H9 (cell line): ENCODE measurements around the gene CIB4. TPM values are rescaled to one million over a fixed set of nuclear protein-coding genes. Genes with fewer than 3 reads are reported as not detected.

Experiments used
- DNase-seq: peaks from one replicate; pipeline ENCODE4 v3.0.0-alpha.2; 2017
- H2AFZ ChIP-seq: one replicate; pipeline ENCODE4 v1.6.1; 2013; ENCODE audit warnings: mild to moderate bottlenecking, low read length, control low read depth, moderate library complexity
- H2AK5ac ChIP-seq: 2 replicates; pipeline ENCODE4 v1.6.1; 2013; ENCODE audit warnings: low read length, control low read depth, mixed read lengths; ENCODE audit not compliant: insufficient read length
- H2BK120ac ChIP-seq: one replicate; pipeline ENCODE4 v1.6.1; 2013; ENCODE audit warnings: low read depth, mild to moderate bottlenecking, low read length, control low read depth, inconsistent platforms; ENCODE audit not compliant: poor library complexity, severe bottlenecking
- H2BK12ac ChIP-seq: 2 replicates; pipeline ENCODE4 v1.6.1; 2013; ENCODE audit warnings: low read length, control low read depth, mixed read lengths, low read depth; ENCODE audit not compliant: insufficient read length
- H2BK15ac ChIP-seq: 2 replicates; pipeline ENCODE4 v1.6.1; 2013; ENCODE audit warnings: low read depth, low read length, control low read depth
- H2BK20ac ChIP-seq: one replicate; pipeline ENCODE4 v1.6.1; 2013; ENCODE audit warnings: low read depth, mild to moderate bottlenecking, low read length, control low read depth, inconsistent platforms; ENCODE audit not compliant: poor library complexity, severe bottlenecking
- H2BK5ac ChIP-seq: 2 replicates; pipeline ENCODE4 v1.6.1; 2013; ENCODE audit warnings: low read length, control low read depth, mixed read lengths; ENCODE audit not compliant: insufficient read length
- H3K14ac ChIP-seq: 2 replicates; pipeline ENCODE4 v1.6.1; 2013; ENCODE audit warnings: low read length, control low read depth; ENCODE audit not compliant: insufficient read depth
- H3K18ac ChIP-seq: 2 replicates; pipeline ENCODE4 v1.6.1; 2013; ENCODE audit warnings: low read depth, mild to moderate bottlenecking, mixed read lengths, low read length, control low read depth; ENCODE audit not compliant: insufficient read length
- H3K23ac ChIP-seq: 2 replicates; pipeline ENCODE4 v1.6.1; 2013; ENCODE audit warnings: low read length, control low read depth, mixed read lengths, low read depth; ENCODE audit not compliant: insufficient read length
- H3K23me2 ChIP-seq: 2 replicates; pipeline ENCODE4 v1.6.1; 2013; ENCODE audit warnings: low read depth, mild to moderate bottlenecking, mixed read lengths, low read length, control low read depth; ENCODE audit not compliant: insufficient read length, poor library complexity, severe bottlenecking
- H3K27ac ChIP-seq: 2 replicates; pipeline ENCODE4 v1.5.1; 2013; ENCODE audit warnings: low read length, control low read depth, mixed read lengths, low read depth; ENCODE audit not compliant: insufficient read length
- H3K27me3 ChIP-seq: 2 replicates; pipeline ENCODE4 v1.6.1; 2013; ENCODE audit warnings: low read length, control low read depth, inconsistent platforms; ENCODE audit not compliant: insufficient read depth
- H3K4ac ChIP-seq: 2 replicates; pipeline ENCODE4 v1.6.1; 2013; ENCODE audit warnings: low read depth, mild to moderate bottlenecking, control low read depth, inconsistent platforms, low read length, moderate library complexity
- H3K4me1 ChIP-seq: 2 replicates; pipeline ENCODE4 v1.6.1; 2013; ENCODE audit warnings: low read length, control low read depth, inconsistent platforms; ENCODE audit not compliant: insufficient read depth
- H3K4me2 ChIP-seq: 2 replicates; pipeline ENCODE4 v1.6.1; 2013; ENCODE audit warnings: low read length, control low read depth, mixed read lengths; ENCODE audit not compliant: insufficient read length, insufficient read depth
- H3K56ac ChIP-seq: 2 replicates; pipeline ENCODE4 v1.6.1; 2013; ENCODE audit warnings: low read depth, mild to moderate bottlenecking, mixed read lengths, low read length, control low read depth; ENCODE audit not compliant: insufficient read length
- H3K79me1 ChIP-seq: 2 replicates; pipeline ENCODE4 v1.6.1; 2013; ENCODE audit warnings: low read depth, mild to moderate bottlenecking, moderate library complexity, low read length, control low read depth, inconsistent platforms; ENCODE audit not compliant: insufficient read depth, poor library complexity, severe bottlenecking
- H3K79me2 ChIP-seq: 2 replicates; pipeline ENCODE4 v1.6.1; 2013; ENCODE audit warnings: low read length, control low read depth, inconsistent platforms; ENCODE audit not compliant: insufficient read depth
- H3K9ac ChIP-seq: 2 replicates; pipeline ENCODE4 v1.6.1; 2013; ENCODE audit warnings: low read length, control low read depth, mixed read lengths; ENCODE audit not compliant: insufficient read length; ENCODE audit errors: extremely low read depth
- H3K9me3 ChIP-seq: one replicate; pipeline ENCODE4 v1.6.1; 2013; ENCODE audit warnings: low read depth, low read length, inconsistent platforms; ENCODE audit not compliant: control insufficient read depth
- H3T11ph ChIP-seq: one replicate; pipeline ENCODE4 v1.6.1; 2013; ENCODE audit warnings: mild to moderate bottlenecking, low read length, control low read depth, inconsistent platforms
- H4K20me1 ChIP-seq: one replicate; pipeline ENCODE4 v1.6.1; 2013; ENCODE audit not compliant: control insufficient read depth, insufficient read length, insufficient read depth
- H4K5ac ChIP-seq: 2 replicates; pipeline ENCODE4 v1.6.1; 2013; ENCODE audit warnings: low read depth, mild to moderate bottlenecking, mixed read lengths, low read length, control low read depth; ENCODE audit not compliant: insufficient read length
- H4K8ac ChIP-seq: replicated peaks from 2 replicates; pipeline ENCODE4 v1.6.1; 2013; ENCODE audit warnings: low read length, control low read depth, mixed read lengths, low read depth; ENCODE audit not compliant: insufficient read length
- H4K91ac ChIP-seq: 2 replicates; pipeline ENCODE4 v1.6.1; 2013; ENCODE audit warnings: low read depth, mild to moderate bottlenecking, moderate library complexity, mixed read lengths, low read length, control low read depth; ENCODE audit not compliant: insufficient read length
- H3K27ac Mint-ChIP-seq, 3 experiments: 2 replicates in 2 of 3; 3 replicates in 1 of 3; pipeline ENCODE4 v1.8.0; 2020 to 2021; ENCODE audit warnings: mixed read lengths in 3 of 3, mild to moderate bottlenecking in 1 of 3, moderate library complexity in 1 of 3
- H3K27me3 Mint-ChIP-seq: 2 replicates; pipeline ENCODE4 v1.8.0; 2021; ENCODE audit warnings: low read depth, mild to moderate bottlenecking, moderate library complexity, mixed read lengths
- H3K36me3 Mint-ChIP-seq, 3 experiments: 2 replicates in 2 of 3; 3 replicates in 1 of 3; pipeline ENCODE4 v1.8.0; 2020 to 2021; ENCODE audit warnings: low read depth in 3 of 3, mixed read lengths in 3 of 3; ENCODE audit not compliant: insufficient read depth in 1 of 3
- H3K4me1 Mint-ChIP-seq, 2 experiments: 2 replicates each; pipeline ENCODE4 v1.8.0; 2020; ENCODE audit warnings: mixed read lengths in 2 of 2
- H3K4me3 Mint-ChIP-seq, 2 experiments: 2 replicates in 1 of 2; 3 replicates in 1 of 2; pipeline ENCODE4 v1.8.0; 2020 to 2021; ENCODE audit warnings: mild to moderate bottlenecking in 2 of 2, mixed read lengths in 2 of 2, moderate library complexity in 1 of 2
- H3K9me3 Mint-ChIP-seq, 2 experiments: 2 replicates in 1 of 2; 3 replicates in 1 of 2; pipeline ENCODE4 v1.8.0; 2020; ENCODE audit warnings: mild to moderate bottlenecking in 2 of 2, mixed read lengths in 2 of 2, moderate library complexity in 1 of 2
- CTCF ChIP-seq: fragments of 200-600 bp; sonication (generic); conservative IDR thresholded peaks from 3 replicates; pipeline ENCODE4 v1.8.0; 2021; ENCODE audit warnings: antibody characterized with exemption, mild to moderate bottlenecking
- WGBS: extraction: QIAGEN DNeasy Blood & Tissue Kit; methylation state at CpG from one replicate; pipeline ENCODE4 v1.1.7; 2013; ENCODE audit warnings: missing lambda C conversion rate, low lambda C conversion rate, mixed read lengths; ENCODE audit not compliant: insufficient read length; ENCODE audit errors: extremely low coverage; 5-methylcytosine and 5-hydroxymethylcytosine counted together
- total RNA-seq: library from RNA; stranded (reverse); gene quantifications from 2 replicates; pipeline ENCODE4 v1.2.1, GENCODE V29; 2021

The CIB4 gene
- total RNA-seq, 1 experiment from 2014 or later: not detected

- no peak overlapping the region for H3K4ac ChIP-seq
- H3K27me3 ChIP-seq: no peaks in the 10 kb centered on the region
- H3K9me3 ChIP-seq: no peaks in the 10 kb centered on the region
- no peak overlapping the region for H4K5ac ChIP-seq
- Mint-ChIP-seq H3K27ac (no peak overlapping the region), H3K4me3 (no peak overlapping the region), H3K27me3 (peaks cover 10% of the 10 kb centered on the region), H3K36me3 (no peaks in the 10 kb centered on the region), H3K9me3 (no peaks in the 10 kb centered on the region), H3K4me1 (peaks cover 8 to 10% of the 10 kb centered on the region in 2 experiments)
- no peak overlapping the region for H3K27ac ChIP-seq
- H3T11ph ChIP-seq: no peak overlapping the region
- no CpG with 5 or more reads among the region's 7 CpGs for WGBS
- no peaks in the 10 kb centered on the region for H3K79me2 ChIP-seq
- no peak overlapping the region for H3K14ac ChIP-seq
- H3K23me2 ChIP-seq: peaks cover 2% of the 10 kb centered on the region
- H3K4me1 ChIP-seq: no peaks in the 10 kb centered on the region
- no peak for DNase-seq
- no peak overlapping the region for H3K9ac ChIP-seq
- no peak overlapping the region for H2BK12ac ChIP-seq
- H2AFZ ChIP-seq: no peak overlapping the region
- H3K18ac ChIP-seq: no peak overlapping the region
- no peak overlapping the region for H2AK5ac ChIP-seq
- no peak overlapping the region for H2BK5ac ChIP-seq
- H2BK15ac ChIP-seq: no peak overlapping the region
- H3K23ac ChIP-seq: no peak overlapping the region
- H2BK20ac ChIP-seq: no peak overlapping the region
- no peak overlapping the region for H3K56ac ChIP-seq
- no peaks in the 10 kb centered on the region for H3K79me1 ChIP-seq
- H4K8ac ChIP-seq: no peak overlapping the region
- H4K91ac ChIP-seq: no peak overlapping the region
- no peak overlapping the region for H3K4me2 ChIP-seq
- TF ChIP-seq CTCF: no peak
- H4K20me1 ChIP-seq: no peaks in the 10 kb centered on the region
- H2BK120ac ChIP-seq: no peak overlapping the region
Observed at GRCh38 chr2:26633993-26634595, 7.1 kb downstream of the CIB4 start.
